Lower leg skin (tissue), 3 donors: ENCODE measurements around the gene SLC37A2.

Source experiments
- CTCF ChIP-seq, 3 donors: fragments of 450-650 bp; IDR thresholded peaks; one replicate each; pipeline ENCODE4 v1.5.1; 2016; ENCODE audit warnings: antibody characterized with exemption in 3 of 3, mild to moderate bottlenecking in 3 of 3, moderate library complexity in 2 of 3
- POLR2A ChIP-seq, 2 donors: fragments of 450-650 bp; IDR thresholded peaks; one replicate each; pipeline ENCODE4 v1.6.1; 2016 to 2017; ENCODE audit warnings: antibody characterized with exemption in 2 of 2, mild to moderate bottlenecking in 1 of 2, moderate library complexity in 1 of 2

GRCh38 chr11:125094731-125095130 is 31.6 kb downstream of the SLC37A2 start:
- no peak for TF ChIP-seq CTCF (IDR thresholded peaks at IDR 0.05)
- no peak for TF ChIP-seq POLR2A (IDR thresholded peaks at IDR 0.05)
